GM18858 (cell line): ENCODE results near the gene HMX1.

Experiments
- ATAC-seq: cut with Tn5 transposase; IDR thresholded peaks from one replicate; pipeline ENCODE4 v1.9.1; 2021; ENCODE audit not compliant: unreplicated experiment

HMX1 gene

DNA sequence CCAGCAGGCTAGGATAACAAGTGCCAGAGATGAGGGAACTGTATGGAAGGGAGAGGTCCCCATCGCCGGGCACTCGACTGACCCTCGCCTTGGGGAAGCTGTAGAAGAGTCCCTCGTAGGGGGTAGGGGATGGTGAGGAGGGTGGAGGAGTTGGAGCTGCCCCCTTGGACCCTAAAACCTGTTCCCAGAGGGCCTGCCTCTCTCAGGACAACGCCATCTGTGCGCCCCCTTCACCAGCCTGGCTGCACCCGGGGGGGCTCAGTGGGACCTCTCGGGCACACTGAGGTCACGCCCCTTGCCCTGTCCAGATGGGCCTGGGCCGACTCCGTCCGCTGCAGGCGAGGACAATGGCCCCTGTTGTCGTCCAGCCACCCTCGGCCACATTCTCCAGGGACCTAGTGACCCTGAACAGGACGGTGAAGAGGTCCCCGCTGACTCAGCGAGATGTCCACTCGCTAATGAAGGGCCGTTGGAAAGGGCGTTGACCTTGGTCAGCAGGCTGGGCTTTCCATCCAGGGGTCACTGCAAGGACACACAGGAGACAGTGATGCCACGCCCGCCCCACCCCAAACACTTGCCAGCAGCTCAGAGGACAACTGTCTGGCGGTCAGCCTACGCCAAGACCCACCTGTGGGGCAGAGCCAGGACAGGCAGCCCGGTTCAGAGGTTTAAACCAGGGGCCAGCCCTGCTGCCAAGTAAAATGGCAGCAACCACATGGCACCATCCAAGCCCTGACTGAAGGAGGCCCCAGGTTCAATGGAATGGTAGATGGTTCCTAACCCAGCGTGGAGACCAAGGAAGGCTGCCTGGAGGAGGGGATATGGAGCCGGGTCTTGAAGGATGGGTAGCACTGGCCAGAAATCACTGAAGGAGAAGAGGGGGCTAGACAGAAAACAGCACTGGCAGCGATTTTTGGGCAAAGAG, 51.2 kb downstream of the HMX1 start:
- ATAC-seq, result no peak

DNA sequence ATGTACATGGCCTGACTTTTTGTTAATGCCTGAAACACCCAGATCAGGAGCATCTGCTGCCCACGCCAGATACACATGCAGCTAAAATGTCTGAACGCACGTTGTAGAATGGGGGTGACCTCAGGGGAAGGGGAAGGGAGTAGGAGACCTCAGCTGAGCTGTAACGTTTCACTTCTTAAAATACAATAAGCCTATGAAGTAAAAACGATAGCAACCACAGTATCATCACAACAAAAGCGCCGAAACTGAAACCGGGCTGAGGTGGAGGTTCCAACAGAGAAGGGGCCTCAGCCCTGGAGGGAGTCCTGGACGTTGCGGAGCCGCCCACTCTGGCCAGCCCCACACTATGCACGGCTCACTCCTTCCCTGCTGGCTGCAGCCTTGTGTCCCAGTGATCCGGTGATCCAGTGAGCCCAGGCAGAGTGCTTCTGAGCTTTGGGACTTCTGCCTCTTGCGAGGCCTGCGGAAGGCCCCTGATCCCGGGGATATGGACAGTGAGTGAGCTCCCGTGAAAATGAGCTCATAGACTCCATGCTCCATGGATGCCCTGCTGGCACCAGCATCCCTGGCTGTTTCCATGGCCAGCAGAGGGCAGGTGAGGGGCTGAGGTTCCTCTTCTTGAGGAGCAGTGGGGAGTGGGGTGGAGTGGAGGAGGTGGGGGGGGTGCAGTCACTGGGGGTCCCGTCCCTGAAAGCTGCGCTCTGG, 52.0 kb downstream of the HMX1 start:
- no peak for ATAC-seq

DNA sequence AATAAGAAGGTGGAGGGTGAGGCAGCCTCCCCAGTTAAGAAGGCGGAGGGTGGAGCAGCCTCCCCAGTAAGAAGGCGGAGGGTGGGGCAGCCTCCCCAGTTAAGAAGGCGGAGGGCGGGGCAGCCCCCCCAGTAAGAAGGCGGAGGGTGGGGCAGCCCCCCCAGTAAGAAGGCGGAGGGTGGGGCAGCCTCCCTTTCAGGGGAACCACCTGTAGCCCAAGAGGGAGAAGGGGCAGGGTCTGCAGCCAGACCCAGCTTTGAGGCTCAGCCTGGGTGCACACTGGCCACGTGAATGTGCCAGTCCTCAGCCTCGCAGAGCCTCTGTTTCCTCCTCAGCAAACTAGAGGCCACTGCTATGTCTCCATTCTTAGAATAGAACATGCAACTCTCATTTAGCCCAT, 52.6 kb downstream of the HMX1 start:
- ATAC-seq, result no peak

DNA sequence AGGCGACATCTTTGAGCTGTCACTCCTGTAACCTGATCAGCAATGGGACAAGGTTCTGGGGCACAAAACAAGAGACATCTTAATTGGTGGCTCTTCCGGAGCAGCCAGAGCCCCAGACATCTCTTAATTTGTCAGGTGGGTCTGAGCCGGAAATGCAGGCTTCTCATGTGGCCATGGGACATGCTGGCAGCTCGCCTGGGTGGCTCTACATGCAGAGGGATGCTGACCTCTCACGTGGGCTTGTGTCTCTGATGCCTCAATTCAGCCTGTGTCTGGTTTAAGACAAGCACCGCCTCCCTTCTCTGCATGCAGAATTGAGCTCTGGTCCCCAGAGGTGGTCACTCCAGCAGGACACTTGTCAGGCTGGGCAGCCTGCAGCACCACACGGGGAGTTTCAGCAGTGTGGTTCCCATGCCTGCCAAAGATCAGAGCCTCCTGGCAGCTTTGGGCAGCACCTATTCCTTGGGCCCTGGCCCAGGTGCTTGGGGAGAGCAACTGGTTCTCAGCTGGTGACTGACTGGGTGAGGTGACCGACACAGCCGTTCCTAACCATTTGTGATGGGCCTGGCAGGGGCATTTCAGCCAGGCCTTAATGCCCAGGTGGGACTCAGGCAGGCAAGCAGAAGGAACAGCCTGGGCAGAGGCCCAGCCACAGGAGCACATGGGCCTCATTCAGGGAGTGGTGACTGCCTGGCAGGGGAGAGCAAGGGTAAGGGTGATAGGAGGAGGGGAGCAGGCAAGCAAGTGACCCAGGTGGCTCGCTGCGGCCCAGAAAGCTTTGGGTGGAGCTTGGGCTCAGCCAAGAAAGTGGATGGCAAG, 53.4 kb downstream of the HMX1 start:
- no peak for ATAC-seq

DNA sequence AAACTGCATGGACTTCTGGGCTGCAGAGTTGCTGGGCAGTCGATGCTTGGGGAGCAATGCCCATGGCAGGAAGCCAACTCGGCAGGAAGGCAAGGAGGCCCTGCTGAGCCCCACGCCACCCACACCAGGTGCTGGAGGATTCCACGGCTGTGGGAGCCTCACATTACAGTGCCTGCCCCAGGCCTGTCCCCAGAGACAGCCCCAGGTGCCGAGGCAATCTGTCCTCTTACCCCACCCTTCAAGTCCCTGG, 53.9 kb downstream of the HMX1 start:
- ATAC-seq, result no peak

DNA sequence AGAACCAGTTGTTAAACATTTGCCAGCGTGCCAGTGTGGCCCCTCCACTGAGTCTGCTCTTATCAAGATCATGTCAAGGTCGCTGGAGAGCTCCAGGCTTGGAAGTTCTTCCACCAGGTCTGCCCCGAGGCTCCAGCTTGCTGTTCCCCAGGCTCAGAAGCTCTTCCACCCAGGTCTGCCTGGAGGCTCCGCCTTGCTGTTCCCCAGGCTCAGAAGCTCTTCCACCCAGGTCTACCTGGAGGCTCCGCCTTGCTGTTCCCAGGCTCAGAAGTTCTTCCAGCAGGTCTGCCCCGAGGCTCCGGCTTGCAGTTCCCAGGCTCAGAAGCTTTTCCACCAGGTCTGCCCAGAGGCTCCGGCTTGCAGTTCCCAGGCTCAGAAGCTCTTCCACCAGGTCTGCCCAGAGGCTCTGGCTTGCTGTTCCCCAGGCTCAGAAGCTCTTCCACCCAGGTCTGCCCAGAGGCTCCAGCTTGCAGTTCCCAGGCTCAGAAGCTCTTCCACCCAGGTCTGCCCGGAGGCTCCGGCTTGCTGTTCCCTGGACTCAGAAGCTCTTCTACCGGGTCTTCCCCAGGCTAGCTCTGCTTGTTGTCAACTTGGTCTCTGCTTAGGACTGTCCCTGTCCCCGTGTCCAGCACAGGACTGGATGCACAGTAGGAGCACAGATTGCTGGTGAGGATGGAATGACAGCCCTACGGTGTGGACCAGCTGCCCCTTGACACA, 54.4 kb downstream of the HMX1 start:
- ATAC-seq, result no peak
